Left ventricle myocardium inferior (tissue), 1 donor: ENCODE data around the gene BOD1L2. TPM values are rescaled to one million over a fixed set of nuclear protein-coding genes. Genes with fewer than 3 reads are reported as not detected.

Source experiments
- DNase-seq: peaks from one replicate; pipeline ENCODE4 v3.0.0-alpha.2; 2020
- H3K27ac ChIP-seq: fragments of 200-600 bp; replicated peaks from 2 replicates; pipeline ENCODE4 v1.8.0; 2021
- H3K27me3 ChIP-seq: fragments of 200-600 bp; 2 replicates; pipeline ENCODE4 v1.8.0; 2021; ENCODE audit warnings: low read depth
- H3K36me3 ChIP-seq: fragments of 200-600 bp; 2 replicates; pipeline ENCODE4 v1.8.0; 2021
- H3K4me1 ChIP-seq: fragments of 200-600 bp; 2 replicates; pipeline ENCODE4 v1.8.0; 2021
- H3K4me3 ChIP-seq: fragments of 200-600 bp; 2 replicates; pipeline ENCODE4 v1.8.0; 2021; ENCODE audit warnings: mild to moderate bottlenecking, moderate library complexity
- H3K9me3 ChIP-seq: fragments of 200-600 bp; replicated peaks from 2 replicates; pipeline ENCODE4 v1.8.0; 2021
- CTCF ChIP-seq: fragments of 200-600 bp; IDR thresholded peaks from 2 replicates; pipeline ENCODE4 v1.8.0; 2021; ENCODE audit warnings: antibody characterized with exemption, mild to moderate bottlenecking, borderline replicate concordance
- intact Hi-C: fragments of 100-400 bp; cut with micrococcal nuclease; formaldehyde crosslinking; loops from one replicate; pipeline ENCODE4 v1.11.0; 2022
- total RNA-seq: library from RNA; stranded (reverse); fragmentation: NEBNext Ultra II Directional; extraction: Animal tissue kit (Norgen Biotek cat#: 25700); gene quantifications from one replicate; pipeline ENCODE4 v1.2.1, GENCODE V29; 2021
- donor health status: DM: no; HTN: yes; CAD: no; lungs with severe emphysema.

Gene BOD1L2
- total RNA-seq, 1 donor from 2014 or later: not detected

- Histone ChIP-seq H3K4me1 (no peaks in the 10 kb centered on the region), H3K4me3 (no peak overlapping the region), H3K27me3 (no peaks in the 10 kb centered on the region), H3K27ac (no peak overlapping the region), H3K36me3 (no peaks in the 10 kb centered on the region), H3K9me3 (peaks cover 16% of the 10 kb centered on the region)
- DNase-seq: no peak
- intact Hi-C loops: no loop called here
- TF ChIP-seq CTCF: no peak
Observed at GRCh38 chr18:57175532-57175931, 28.6 kb downstream of the BOD1L2 start.

- Histone ChIP-seq H3K4me3 (no peak overlapping the region), H3K27ac (no peak overlapping the region), H3K36me3 (peaks cover 6% of the 10 kb centered on the region), H3K9me3 (peaks cover 60% of the 10 kb centered on the region), H3K4me1 (no peaks in the 10 kb centered on the region), H3K27me3 (peaks cover 11% of the 10 kb centered on the region)
- TF ChIP-seq CTCF: no peak
- DNase-seq: no peak
- intact Hi-C loops: no loop called here
Observed at GRCh38 chr18:57185434-57185833, 38.5 kb downstream of the BOD1L2 start.

- intact Hi-C loops: no loop called here
- H3K36me3 ChIP-seq: peaks cover 6% of the 10 kb centered on the region
- peaks cover 11% of the 10 kb centered on the region for H3K27me3 ChIP-seq
- no peak overlapping the region for H3K27ac ChIP-seq
- no peak for TF ChIP-seq CTCF
- H3K4me3 ChIP-seq: no peak overlapping the region
- H3K4me1 ChIP-seq: no peaks in the 10 kb centered on the region
- peaks cover 30% of the 10 kb centered on the region for H3K9me3 ChIP-seq
- no peak for DNase-seq
Observed at GRCh38 chr18:57188851-57189557, 42.1 kb downstream of the BOD1L2 start.

- Histone ChIP-seq H3K9me3 (peaks cover 19% of the 10 kb centered on the region), H3K36me3 (peaks cover 2% of the 10 kb centered on the region), H3K4me3 (no peak overlapping the region), H3K27me3 (peaks cover 11% of the 10 kb centered on the region), H3K4me1 (no peaks in the 10 kb centered on the region), H3K27ac (no peak overlapping the region)
- intact Hi-C loops: no loop called here
- no peak for TF ChIP-seq CTCF
- DNase-seq: no peak
Observed at GRCh38 chr18:57190026-57190425, 43.1 kb downstream of the BOD1L2 start.

GRCh38 chr18:57194070-57194469 lies 47.2 kb downstream of the BOD1L2 start:
- H3K36me3 ChIP-seq: no peaks in the 10 kb centered on the region
- H3K27ac ChIP-seq: no peak overlapping the region
- no peak for TF ChIP-seq CTCF
- intact Hi-C loops: no loop called here
- no peaks in the 10 kb centered on the region for H3K9me3 ChIP-seq
- no peaks in the 10 kb centered on the region for H3K4me1 ChIP-seq
- DNase-seq: no peak
- H3K4me3 ChIP-seq: no peak overlapping the region
- peaks cover 10% of the 10 kb centered on the region for H3K27me3 ChIP-seq
